ENCODE results near the gene KRTAP19-8. TPM values are rescaled to one million over a fixed set of nuclear protein-coding genes. Genes with fewer than 3 reads are reported as not detected.

The KRTAP19-8 gene
- not detected in 2 replicates for total RNA-seq

GRCh38 chr21:31038376-31038775 lies at the start of gene KRTAP19-8:
KRTAP19-8 (minus strand) TSS chr21:31038476; CDS start chr21:31038443, 33 bp downstream.

Other genes starting within 250 kb of the KRTAP19-8 start
- gene KRTAP8-1, start 225.2 kb downstream of the KRTAP19-8 start, total RNA-seq: not detected in 2 replicates
- not detected in 2 replicates for gene KRTAP7-1, start 208.7 kb downstream of the KRTAP19-8 start, total RNA-seq
- not detected in 2 replicates for gene KRTAP11-1, start 156.9 kb downstream of the KRTAP19-8 start, total RNA-seq

All from thoracic aorta endothelial cell (primary cell).